NCI-H2029 treated with DMSO at 0.1 percent for 48 hours (cell line): ENCODE results near the gene PCDHGC3.
"Not testable (repeated sequence)": the region's sequence is repeated elsewhere in the genome, so short reads cannot be mapped to it uniquely, and the experiment has no call there.

Source experiments
- DNase-seq: peaks from one replicate; lab custom pipeline; 2025; lab: John Stamatoyannopoulos, UW

PCDHGC3 gene

DNA sequence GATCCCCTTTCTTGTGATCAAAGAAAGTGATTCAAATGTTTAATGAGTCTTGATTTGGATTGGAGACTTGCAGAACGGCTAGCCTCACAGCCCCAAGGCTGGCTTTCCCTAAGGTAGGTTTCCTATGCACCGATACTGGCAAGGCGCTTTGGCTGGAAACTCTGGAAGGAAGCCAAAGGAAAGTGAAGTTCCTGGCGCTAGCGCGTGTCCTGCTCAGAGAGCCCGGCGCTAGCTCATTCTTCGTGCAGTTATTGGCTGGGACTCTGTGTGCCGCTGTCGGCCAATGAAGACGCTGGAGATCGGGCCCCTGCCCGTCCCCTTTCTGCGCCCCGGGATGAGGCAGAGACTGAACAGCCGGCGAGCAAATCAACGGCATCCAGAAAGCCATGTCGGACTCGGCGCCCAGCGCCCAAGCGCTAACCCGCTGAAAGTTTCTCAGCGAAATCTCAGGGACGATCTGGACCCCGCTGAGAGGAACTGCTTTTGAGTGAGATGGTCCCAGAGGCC lies at the start of gene PCDHGC3:
Gene PCDHGC3 (plus strand): TSS at position 342 of the 507 bp plus-strand sequence. CDS start 151 bp downstream, at position 493.
- peak; percentile 78 for DNase-seq

DNA sequence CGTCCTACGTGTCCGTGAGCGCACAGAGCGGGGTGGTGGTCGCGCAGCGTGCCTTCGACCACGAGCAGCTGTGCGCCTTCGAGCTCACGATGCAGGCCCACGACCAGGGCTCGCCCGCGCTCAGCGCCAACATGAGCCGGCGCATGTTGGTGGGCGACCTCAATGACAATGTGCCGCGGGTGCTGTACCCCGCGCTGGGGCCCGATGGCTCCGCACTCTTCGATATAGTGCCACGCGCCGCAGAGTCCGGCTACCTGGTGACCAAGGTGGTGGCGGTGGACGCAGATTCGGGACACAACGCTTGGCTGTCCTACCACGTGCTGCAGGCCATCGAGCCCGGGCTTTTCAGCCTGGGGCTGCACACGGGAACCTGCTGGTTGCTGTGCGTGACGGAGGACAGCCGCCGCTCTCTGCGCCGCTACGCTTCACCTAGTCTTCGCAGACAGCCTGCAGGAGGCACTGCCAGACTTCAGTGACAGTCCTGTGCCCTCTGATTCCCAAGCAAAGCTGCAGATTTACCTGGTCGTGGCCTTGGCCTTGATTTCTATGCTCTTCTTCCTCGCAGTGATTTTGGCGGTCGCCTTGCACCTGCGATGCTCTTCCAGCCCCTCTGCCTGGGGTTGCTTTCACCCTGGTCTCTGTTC lies 47.9 kb upstream of the PCDHGC3 start:
- DNase-seq = no peak

DNA sequence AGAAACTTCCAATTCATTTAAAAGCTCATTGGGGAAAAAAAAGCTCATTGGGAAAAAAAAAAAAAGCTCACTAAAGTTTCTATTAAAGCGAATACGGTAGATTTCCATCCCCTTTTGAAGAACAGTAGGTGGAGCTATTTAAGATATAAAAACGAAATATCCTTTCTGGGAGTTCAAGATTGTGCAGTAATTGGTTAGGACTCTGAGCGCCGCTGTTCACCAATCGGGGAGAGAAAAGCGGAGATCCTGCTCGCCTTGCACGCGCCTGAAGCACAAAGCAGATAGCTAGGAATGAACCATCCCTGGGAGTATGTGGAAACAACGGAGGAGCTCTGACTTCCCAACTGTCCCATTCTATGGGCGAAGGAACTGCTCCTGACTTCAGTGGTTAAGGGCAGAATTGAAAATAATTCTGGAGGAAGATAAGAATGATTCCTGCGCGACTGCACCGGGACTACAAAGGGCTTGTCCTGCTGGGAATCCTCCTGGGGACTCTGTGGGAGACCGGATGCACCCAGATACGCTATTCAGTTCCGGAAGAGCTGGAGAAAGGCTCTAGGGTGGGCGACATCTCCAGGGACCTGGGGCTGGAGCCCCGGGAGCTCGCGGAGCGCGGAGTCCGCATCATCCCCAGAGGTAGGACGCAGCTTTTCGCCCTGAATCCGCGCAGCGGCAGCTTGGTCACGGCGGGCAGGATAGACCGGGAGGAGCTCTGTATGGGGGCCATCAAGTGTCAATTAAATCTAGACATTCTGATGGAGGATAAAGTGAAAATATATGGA lies 45.2 kb upstream of the PCDHGC3 start, which contains the start of gene PCDHGA12:
Gene PCDHGA12 (plus strand): TSS at position 176 of the 782 bp plus-strand sequence. CDS start 253 bp downstream, at position 429.
- no peak for DNase-seq

GRCh38 chr5:141431286-141431685 lies 44.5 kb upstream of the PCDHGC3 start:
- no peak for DNase-seq

DNA sequence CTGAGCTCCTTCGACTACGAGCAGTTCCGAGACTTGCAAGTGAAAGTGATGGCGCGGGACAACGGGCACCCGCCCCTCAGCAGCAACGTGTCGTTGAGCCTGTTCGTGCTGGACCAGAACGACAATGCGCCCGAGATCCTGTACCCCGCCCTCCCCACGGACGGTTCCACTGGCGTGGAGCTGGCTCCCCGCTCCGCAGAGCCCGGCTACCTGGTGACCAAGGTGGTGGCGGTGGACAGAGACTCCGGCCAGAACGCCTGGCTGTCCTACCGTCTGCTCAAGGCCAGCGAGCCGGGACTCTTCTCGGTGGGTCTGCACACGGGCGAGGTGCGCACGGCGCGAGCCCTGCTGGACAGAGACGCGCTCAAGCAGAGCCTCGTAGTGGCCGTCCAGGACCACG lies 43.5 kb upstream of the PCDHGC3 start:
- DNase-seq = not testable (repeated sequence)

GRCh38 chr5:141432726-141433125 lies 43.0 kb upstream of the PCDHGC3 start:
- not testable (repeated sequence) for DNase-seq

- DNase-seq = no peak
Observed at GRCh38 chr5:141434006-141434405, 41.8 kb upstream of the PCDHGC3 start.

GRCh38 chr5:141437221-141437620 lies 38.5 kb upstream of the PCDHGC3 start:
- DNase-seq = no peak

DNA sequence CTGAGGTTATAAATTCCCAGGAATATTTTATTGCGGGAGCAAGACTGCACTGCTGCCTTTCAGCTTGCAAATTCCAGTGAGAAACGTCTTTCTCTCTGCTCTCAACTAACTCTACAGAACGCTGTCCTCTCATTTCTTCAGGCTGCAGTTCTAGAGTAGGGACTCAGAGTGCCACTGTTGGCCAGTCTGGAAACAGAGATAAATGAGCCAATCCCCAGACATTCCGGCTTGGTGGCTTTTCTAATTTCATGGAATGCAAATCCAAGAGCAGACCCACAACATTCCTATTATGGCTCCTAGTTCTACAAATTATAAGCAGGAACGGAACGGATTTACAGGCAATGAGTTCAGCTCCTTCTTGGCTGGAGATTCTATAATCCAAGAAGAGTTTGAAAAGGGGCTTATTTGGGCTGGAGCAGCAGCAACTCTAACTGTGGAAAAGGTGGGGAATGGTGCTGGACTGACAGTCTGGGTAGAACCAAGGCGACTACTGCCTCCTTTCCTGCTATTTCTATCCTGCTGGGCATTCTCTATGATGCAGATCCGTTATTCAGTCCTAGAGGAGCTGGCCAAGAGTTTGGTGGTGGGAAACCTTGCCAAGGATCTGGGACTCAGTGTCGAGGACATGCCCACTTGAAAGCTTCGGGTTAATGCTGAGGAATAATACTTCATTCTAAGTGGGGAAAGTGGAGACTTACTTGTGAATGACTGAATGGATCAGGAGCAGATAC lies 36.2 kb upstream of the PCDHGC3 start:
- no peak for DNase-seq

DNA sequence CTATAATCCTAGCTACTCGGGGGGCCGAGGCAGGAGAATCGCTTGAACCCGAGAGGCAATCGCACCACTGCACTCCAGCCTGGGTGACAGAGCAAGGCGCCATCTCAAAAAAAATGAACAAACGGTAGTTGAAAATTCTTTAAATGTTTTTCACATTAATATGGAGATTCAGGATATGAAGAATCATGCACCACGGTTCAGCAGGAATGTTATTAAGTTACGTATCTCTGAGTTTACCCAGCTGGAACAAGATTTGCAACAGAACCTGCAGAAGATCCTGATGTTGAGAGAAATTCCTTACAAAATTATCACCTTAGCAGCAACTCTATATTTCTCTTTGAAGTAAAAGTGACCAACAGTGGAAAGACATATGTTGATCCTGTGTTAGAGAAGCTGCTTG lies 35.4 kb upstream of the PCDHGC3 start:
- no peak for DNase-seq

DNA sequence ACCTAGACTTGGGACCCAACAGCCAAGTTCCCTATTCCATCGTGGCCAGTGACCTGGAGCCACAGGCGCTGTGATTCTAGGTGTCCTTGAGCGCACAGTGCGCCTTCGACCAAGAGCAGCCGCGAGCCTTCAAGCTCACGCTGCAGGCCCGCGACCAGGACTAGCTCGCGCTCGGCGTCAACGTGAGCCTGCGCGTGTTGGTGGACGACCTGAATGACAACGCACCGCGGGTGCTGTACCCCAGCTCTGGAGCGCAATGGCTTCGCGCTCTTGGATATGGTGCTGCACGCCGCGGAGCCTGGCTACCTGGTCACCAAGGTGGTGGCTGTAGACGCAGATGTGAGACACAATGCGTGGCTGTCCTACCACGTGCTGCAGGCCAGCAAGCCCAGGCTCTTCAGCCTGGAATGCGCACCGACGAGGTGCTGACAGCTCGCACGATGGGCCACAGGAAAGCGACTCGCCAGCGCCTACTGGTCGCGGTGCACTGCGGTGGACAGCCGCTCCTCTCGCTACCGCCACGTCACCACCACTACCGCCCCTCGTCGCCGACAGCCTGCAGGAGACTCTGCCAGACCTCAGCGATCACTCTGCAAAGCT lies 34.1 kb upstream of the PCDHGC3 start:
- no peak for DNase-seq

- no peak for DNase-seq
Observed at GRCh38 chr5:141465351-141465750, 10.4 kb upstream of the PCDHGC3 start.

DNA sequence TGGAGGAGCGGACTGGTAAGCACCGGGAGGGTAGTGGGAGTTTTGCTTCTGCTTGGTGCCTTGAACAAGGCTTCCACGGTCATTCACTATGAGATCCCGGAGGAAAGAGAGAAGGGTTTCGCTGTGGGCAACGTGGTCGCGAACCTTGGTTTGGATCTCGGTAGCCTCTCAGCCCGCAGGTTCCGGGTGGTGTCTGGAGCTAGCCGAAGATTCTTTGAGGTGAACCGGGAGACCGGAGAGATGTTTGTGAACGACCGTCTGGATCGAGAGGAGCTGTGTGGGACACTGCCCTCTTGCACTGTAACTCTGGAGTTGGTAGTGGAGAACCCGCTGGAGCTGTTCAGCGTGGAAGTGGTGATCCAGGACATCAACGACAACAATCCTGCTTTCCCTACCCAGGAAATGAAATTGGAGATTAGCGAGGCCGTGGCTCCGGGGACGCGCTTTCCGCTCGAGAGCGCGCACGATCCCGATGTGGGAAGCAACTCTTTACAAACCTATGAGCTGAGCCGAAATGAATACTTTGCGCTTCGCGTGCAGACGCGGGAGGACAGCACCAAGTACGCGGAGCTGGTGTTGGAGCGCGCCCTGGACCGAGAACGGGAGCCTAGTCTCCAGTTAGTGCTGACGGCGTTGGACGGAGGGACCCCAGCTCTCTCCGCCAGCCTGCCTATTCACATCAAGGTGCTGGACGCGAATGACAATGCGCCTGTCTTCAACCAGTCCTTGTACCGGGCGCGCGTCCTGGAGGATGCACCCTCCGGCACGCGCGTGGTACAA lies 556 bp downstream of the PCDHGC3 start:
- peak; percentile 14 for DNase-seq

GRCh38 chr5:141477044-141477575 lies 1.3 kb downstream of the PCDHGC3 start:
- DNase-seq = no peak

DNA sequence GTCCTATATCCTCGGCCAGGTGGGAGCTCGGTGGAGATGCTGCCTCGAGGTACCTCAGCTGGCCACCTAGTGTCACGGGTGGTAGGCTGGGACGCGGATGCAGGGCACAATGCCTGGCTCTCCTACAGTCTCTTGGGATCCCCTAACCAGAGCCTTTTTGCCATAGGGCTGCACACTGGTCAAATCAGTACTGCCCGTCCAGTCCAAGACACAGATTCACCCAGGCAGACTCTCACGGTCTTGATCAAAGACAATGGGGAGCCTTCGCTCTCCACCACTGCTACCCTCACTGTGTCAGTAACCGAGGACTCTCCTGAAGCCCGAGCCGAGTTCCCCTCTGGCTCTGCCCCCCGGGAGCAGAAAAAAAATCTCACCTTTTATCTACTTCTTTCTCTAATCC lies 2.0 kb downstream of the PCDHGC3 start:
- DNase-seq = no peak

GRCh38 chr5:141478321-141478945 lies 2.7 kb downstream of the PCDHGC3 start:
- DNase-seq = peak; percentile 61

DNA sequence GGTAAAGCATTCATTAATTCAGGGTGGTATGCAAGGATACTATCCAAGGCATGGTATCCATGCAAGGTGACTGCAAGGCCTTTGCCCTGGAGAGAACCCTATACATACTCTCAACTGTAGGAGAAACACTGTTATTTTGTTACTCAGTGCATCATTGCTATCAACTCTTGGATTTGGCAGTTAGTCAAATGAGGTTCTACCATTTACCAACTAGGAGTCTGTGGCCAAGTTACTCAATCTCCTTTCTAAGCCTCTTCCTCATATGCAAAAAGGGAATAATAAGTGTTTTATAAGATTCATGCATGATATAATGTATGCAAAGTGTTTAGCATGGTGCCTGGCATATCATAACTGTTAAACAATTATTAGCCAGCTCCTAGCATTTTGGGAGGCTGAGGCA lies 4.0 kb downstream of the PCDHGC3 start:
- DNase-seq = no peak

GRCh38 chr5:141483902-141484301 lies 8.1 kb downstream of the PCDHGC3 start:
- no peak for DNase-seq

- peak; percentile 13 for DNase-seq
Observed at GRCh38 chr5:141484310-141484640, 8.5 kb downstream of the PCDHGC3 start.

GRCh38 chr5:141484641-141485311 lies 9.0 kb downstream of the PCDHGC3 start, which contains the start of gene PCDHGC4:
Gene PCDHGC4, plus strand, starts transcription at chr5:141485030. Its CDS starts 144 bp downstream, at chr5:141485174.
- peak; percentile 14 for DNase-seq
